Measurements from ENCODE around the gene PHF2. TPM values are rescaled to one million over a fixed set of nuclear protein-coding genes. Genes with fewer than 3 reads are reported as not detected.

PHF2 gene
- total RNA-seq = 10 to 100 TPM; 16.0 to 16.5 TPM

DNA sequence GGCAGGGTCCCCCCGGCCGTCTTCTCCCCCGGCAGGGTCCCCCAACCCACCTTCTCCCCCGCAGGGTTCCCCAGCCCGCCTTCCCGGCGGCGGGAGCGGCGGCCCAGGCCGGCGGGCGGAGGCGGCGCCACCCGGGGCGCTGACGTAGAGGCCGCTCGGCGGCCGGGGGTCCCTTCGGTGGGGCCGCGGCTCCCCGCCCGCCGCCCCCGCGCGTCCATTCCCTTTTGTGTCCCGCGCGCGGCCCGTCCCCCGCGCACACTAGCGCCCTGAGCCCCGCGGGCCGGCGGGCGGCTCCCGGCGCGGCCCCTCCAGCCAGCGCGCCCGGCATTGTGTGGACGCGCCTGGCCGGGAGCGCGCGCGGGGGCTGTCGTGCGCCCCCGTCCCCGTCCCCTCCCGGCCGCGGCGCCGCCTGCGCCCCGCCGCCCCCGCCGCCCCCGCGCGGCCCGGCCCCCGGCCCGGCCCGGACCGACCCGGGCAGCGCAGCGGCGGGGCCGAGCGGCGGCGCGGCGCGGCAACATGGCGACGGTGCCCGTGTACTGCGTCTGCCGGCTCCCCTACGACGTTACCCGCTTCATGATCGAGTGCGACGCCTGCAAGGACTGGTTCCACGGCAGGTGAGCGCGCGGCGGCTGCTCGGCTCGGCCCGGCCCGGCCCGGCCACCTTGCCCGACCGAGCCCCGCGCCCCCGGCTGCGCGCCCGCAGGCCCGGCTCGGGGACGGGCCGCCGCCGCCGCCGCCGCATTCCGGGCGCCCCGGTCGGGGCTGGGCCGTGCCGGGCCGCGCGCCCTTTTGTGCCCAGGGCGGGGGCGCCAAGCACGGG, at the start of gene PHF2:
TSS of gene PHF2 (plus strand) at position 327 of the 820 bp plus-strand sequence. CDS start at position 517, 190 bp downstream.
- ChIA-PET CTCF (interaction anchor here (0.7 to 1.1 kb wide), 2 partner anchors 10 to 1010 kb away, joined by 4 to 5 read pairs; no protein-coding TSS in a partner anchor), POLR2A (interaction anchor here (0.6 kb wide), 1 partner anchor 606 kb away, joined by 3 read pairs; no protein-coding TSS in a partner anchor)
- Mint-ChIP-seq H3K4me1 (peaks cover 37% of the 10 kb centered on the region), H3K9me3 (ENCODE audit: low read depth) (no peaks in the 10 kb centered on the region), H3K36me3 (ENCODE audit: low read depth) (no peaks in the 10 kb centered on the region), H3K4me3 (peak within 1 kb of the TSS; percentile 82), H3K27ac (peak within 1 kb of the TSS; percentile 91), H3K27me3 (no peaks in the 10 kb centered on the region)
- DNase-seq (peak; percentile 50), ATAC-seq (peak; percentile 48)
- intact Hi-C loops (cut with DNase I, micrococcal nuclease) = loop anchor here in 1 of 2 experiments (1.0 to 10.0 kb wide), 3 partner anchors 10 to 1459 kb away; partner anchors contain the start of genes AOPEP and SPTLC1

DNA sequence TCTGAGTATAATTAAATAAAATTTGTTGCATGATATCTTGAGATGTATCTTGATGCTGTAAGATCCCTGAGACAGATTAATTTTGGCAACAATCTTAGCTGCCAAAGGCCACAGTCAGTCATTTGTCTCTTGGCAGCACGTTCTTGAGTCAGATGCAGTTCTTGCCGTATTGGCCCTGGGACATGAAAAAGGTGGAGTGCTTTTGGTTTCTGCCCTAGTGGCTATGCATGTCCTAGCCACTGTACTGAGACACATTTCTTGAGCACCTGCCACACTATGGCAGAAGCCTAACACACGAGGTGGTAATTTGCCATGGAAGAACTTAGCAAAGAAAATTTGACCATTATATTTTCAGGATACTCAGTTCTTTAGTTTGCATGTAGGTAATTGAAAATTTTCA, 45.0 kb upstream of the PHF2 start:
- Mint-ChIP-seq H3K27me3 (no peaks in the 10 kb centered on the region), H3K27ac (no peak overlapping the region), H3K4me3 (no peak overlapping the region), H3K4me1 (no peaks in the 10 kb centered on the region), H3K9me3 (ENCODE audit: low read depth) (no peaks in the 10 kb centered on the region), H3K36me3 (ENCODE audit: low read depth) (peaks cover 61% of the 10 kb centered on the region)
- intact Hi-C loops (cut with DNase I, micrococcal nuclease) = no loop called here
- CTCF ChIA-PET = interaction anchor here (0.6 to 1.1 kb wide), 2 partner anchors 35 to 77 kb away, joined by 3 to 10 read pairs; no protein-coding TSS in a partner anchor
- POLR2A ChIA-PET = no interaction called here
- DNase-seq (no peak), ATAC-seq (no peak)

GRCh38 chr9:93532141-93532540, 44.2 kb upstream of the PHF2 start:
- POLR2A ChIA-PET = no interaction called here
- Mint-ChIP-seq H3K4me3 (no peak overlapping the region), H3K4me1 (no peaks in the 10 kb centered on the region), H3K36me3 (ENCODE audit: low read depth) (peaks cover 58% of the 10 kb centered on the region), H3K27me3 (no peaks in the 10 kb centered on the region), H3K9me3 (ENCODE audit: low read depth) (no peaks in the 10 kb centered on the region), H3K27ac (no peak overlapping the region)
- CTCF ChIA-PET = no interaction called here
- DNase-seq (no peak), ATAC-seq (no peak)
- intact Hi-C loops (cut with DNase I, micrococcal nuclease) = no loop called here

- no peaks in the 10 kb centered on the region for H3K9me3 Mint-ChIP-seq (ENCODE audit: low read depth)
- CTCF ChIA-PET = no interaction called here
- DNase-seq (no peak), ATAC-seq (no peak)
- no peak overlapping the region for H3K4me3 Mint-ChIP-seq
- POLR2A ChIA-PET = no interaction called here
- peak overlapping the region; percentile 29 for H3K27ac Mint-ChIP-seq
- intact Hi-C loops (cut with DNase I, micrococcal nuclease) = no loop called here
- no peaks in the 10 kb centered on the region for H3K27me3 Mint-ChIP-seq
- H3K36me3 Mint-ChIP-seq (ENCODE audit: low read depth) = peaks cover 57% of the 10 kb centered on the region
- no peaks in the 10 kb centered on the region for H3K4me1 Mint-ChIP-seq
These were observed 42.5 kb upstream of the PHF2 start for GRCh38 chr9:93533863-93534262.

DNA sequence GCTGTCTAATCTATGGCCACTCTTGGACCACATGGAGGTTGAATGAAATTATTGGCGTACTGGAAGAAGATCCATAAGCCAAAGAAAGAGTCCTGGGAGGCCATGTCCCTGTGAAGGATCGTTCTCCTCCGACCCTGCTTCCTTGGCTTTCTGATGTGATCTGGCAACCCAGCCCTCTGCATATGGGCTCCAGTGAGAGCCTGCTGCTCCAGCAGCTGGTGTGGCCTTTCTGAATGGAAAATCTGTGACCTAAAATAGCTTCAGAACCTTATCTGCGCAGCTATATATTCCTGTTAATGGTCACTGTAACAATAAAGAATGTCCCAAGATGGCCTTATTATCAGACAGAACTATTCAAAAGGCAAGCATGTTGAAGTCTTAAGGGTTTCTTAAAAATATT, 40.2 kb upstream of the PHF2 start:
- CTCF ChIA-PET = interaction anchor here (0.7 kb wide), 1 partner anchor 13 kb away, joined by 3 read pairs; no protein-coding TSS in a partner anchor
- Mint-ChIP-seq H3K9me3 (ENCODE audit: low read depth) (no peaks in the 10 kb centered on the region), H3K4me3 (no peak overlapping the region), H3K27me3 (no peaks in the 10 kb centered on the region), H3K36me3 (ENCODE audit: low read depth) (peaks cover 56% of the 10 kb centered on the region), H3K4me1 (no peaks in the 10 kb centered on the region), H3K27ac (no peak overlapping the region)
- intact Hi-C loops (cut with DNase I, micrococcal nuclease) = no loop called here
- POLR2A ChIA-PET = no interaction called here
- DNase-seq (no peak), ATAC-seq (no peak)

DNA sequence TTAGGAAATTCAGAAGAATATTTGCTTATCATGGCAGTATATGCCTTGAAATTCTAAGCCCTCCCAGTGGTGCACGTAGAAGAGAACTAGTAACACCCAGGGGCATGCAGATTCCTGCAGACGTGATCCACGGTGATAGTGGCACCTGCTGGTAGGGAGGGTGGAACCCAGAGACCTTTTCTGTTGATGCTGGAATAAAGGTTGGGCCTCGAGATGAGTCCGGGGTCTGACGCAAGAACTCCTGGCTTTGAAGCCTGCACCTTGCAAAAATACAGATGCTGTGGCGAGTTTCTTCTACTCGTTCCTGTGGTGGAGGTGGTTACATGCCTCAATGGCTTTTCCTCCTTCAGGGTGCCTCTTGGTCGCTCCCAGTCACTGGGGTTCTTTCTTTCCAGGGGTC, 39.5 kb upstream of the PHF2 start:
- Mint-ChIP-seq H3K4me3 (no peak overlapping the region), H3K36me3 (ENCODE audit: low read depth) (peaks cover 52% of the 10 kb centered on the region), H3K27me3 (no peaks in the 10 kb centered on the region), H3K27ac (no peak overlapping the region), H3K4me1 (no peaks in the 10 kb centered on the region), H3K9me3 (ENCODE audit: low read depth) (no peaks in the 10 kb centered on the region)
- ChIA-PET POLR2A (no interaction called here), CTCF (interaction anchor here (0.7 kb wide), 1 partner anchor 14 kb away, joined by 3 read pairs; no protein-coding TSS in a partner anchor)
- DNase-seq (no peak), ATAC-seq (no peak)
- intact Hi-C loops (cut with DNase I, micrococcal nuclease) = no loop called here

- ChIA-PET POLR2A (no interaction called here), CTCF (no interaction called here)
- no peaks in the 10 kb centered on the region for H3K27me3 Mint-ChIP-seq
These were observed 36.1 kb upstream of the PHF2 start for GRCh38 chr9:93540305-93540704.

DNA sequence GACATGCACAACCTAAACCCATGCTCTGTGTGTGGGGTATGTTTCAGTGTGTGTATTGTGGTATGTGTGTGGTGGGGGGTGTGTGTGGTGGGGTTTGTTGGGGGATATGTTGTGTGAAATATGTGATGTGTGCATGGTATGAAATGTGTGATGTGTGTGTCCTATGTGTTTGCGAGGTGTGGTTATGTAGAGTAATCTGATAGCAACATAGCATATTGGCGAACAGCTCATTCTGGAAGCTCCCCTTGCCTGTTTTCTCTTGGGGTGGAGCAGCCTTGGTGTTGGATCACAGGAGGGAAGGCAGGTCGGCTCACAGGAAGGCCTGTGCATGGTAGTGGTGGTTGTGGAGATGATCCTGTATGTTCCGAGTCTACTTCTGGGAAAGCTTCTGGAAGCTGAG, 35.4 kb upstream of the PHF2 start:
- Mint-ChIP-seq H3K4me1 (no peaks in the 10 kb centered on the region), H3K36me3 (ENCODE audit: low read depth) (peaks cover 32% of the 10 kb centered on the region), H3K27ac (peak overlapping the region; percentile 42), H3K27me3 (no peaks in the 10 kb centered on the region), H3K4me3 (no peak overlapping the region), H3K9me3 (ENCODE audit: low read depth) (no peaks in the 10 kb centered on the region)
- ChIA-PET POLR2A (no interaction called here), CTCF (no interaction called here)
- intact Hi-C loops (cut with DNase I, micrococcal nuclease) = no loop called here
- DNase-seq = no peak
- ATAC-seq = no peak

More at GRCh38 chr9:93540305-93540704, 36.1 kb upstream of the PHF2 start:
- H3K36me3 Mint-ChIP-seq (ENCODE audit: low read depth) = peaks cover 33% of the 10 kb centered on the region
- no peak for ATAC-seq
- H3K9me3 Mint-ChIP-seq (ENCODE audit: low read depth) = no peaks in the 10 kb centered on the region
- DNase-seq = no peak
- H3K4me3 Mint-ChIP-seq = no peak overlapping the region
- H3K4me1 Mint-ChIP-seq = no peaks in the 10 kb centered on the region
- H3K27ac Mint-ChIP-seq = no peak overlapping the region
- intact Hi-C loops (cut with DNase I, micrococcal nuclease) = no loop called here

DNA sequence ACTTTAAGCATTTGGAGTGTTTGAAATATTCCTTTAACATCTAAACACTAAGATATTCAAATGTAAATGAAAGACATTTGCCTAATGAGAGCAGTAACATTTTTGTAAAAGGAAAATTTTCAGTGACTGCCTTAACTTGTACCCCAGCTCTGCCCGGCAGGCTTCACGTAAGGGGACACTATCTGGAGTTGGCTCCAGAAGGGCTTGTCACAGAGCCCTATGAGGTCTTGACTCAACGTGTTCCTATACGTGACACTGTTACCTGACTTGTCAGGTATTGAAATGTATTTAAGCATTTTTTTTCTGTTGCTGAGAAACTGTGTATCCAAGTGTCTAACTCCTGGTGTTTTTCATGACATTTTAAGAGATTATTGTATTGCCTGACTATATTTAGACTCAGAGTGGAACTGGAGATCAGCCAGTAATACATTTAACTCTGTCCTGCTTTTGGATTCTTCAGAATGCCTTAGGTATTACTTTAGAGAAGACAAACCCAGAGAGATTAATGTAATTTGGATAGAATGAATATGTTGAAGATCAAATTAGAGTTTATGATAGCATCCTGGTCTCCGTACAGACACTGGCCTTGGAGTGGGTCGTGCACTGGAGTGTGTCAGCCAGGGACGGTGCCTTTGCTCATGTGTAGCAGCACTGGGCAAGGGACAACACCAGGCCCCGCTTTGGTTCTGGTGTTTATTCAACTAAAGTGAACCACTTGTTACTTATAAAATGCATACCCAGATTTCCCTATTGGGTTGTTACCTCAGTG, 34.6 kb upstream of the PHF2 start:
- Mint-ChIP-seq H3K9me3 (ENCODE audit: low read depth) (no peaks in the 10 kb centered on the region), H3K27ac (no peak overlapping the region), H3K4me3 (no peak overlapping the region), H3K27me3 (no peaks in the 10 kb centered on the region), H3K36me3 (ENCODE audit: low read depth) (peaks cover 28% of the 10 kb centered on the region), H3K4me1 (no peaks in the 10 kb centered on the region)
- no peak for DNase-seq
- no peak for ATAC-seq
- CTCF ChIA-PET = no interaction called here
- POLR2A ChIA-PET = no interaction called here
- intact Hi-C loops (cut with DNase I, micrococcal nuclease) = no loop called here

- Mint-ChIP-seq H3K4me3 (no peak overlapping the region), H3K27me3 (no peaks in the 10 kb centered on the region), H3K27ac (no peak overlapping the region), H3K36me3 (ENCODE audit: low read depth) (peaks cover 30% of the 10 kb centered on the region), H3K4me1 (no peaks in the 10 kb centered on the region), H3K9me3 (ENCODE audit: low read depth) (no peaks in the 10 kb centered on the region)
- intact Hi-C loops (cut with DNase I, micrococcal nuclease) = no loop called here
- POLR2A ChIA-PET = no interaction called here
- DNase-seq = no peak
- ATAC-seq = no peak
- CTCF ChIA-PET = interaction anchor here (0.7 kb wide), 1 partner anchor 53 kb away, joined by 3 read pairs; no protein-coding TSS in a partner anchor
These were observed 33.3 kb upstream of the PHF2 start for GRCh38 chr9:93543117-93543516.

DNA sequence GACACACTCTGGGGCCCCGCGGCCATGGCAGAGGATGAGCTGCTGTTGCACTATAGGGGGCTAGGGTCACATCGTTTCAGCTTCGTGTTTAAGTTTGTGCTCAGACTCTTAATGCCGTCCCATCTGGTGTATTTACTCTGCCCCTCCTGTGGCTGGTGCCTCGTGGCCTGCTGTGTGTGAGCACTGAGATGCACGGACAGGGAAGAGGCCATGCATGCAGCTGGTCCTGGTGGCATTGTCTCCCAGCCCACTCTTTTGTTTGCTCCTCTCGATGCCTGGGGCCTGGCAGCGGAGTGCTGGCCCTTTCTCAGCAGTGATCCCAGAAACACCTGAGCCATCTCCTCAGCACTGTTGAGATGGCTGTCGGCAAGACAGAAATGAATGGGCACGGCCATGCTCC, 30.0 kb upstream of the PHF2 start:
- Mint-ChIP-seq H3K4me3 (no peak overlapping the region), H3K36me3 (ENCODE audit: low read depth) (peaks cover 23% of the 10 kb centered on the region), H3K9me3 (ENCODE audit: low read depth) (no peaks in the 10 kb centered on the region), H3K27ac (no peak overlapping the region), H3K27me3 (no peaks in the 10 kb centered on the region), H3K4me1 (no peaks in the 10 kb centered on the region)
- CTCF ChIA-PET = no interaction called here
- intact Hi-C loops (cut with DNase I, micrococcal nuclease) = no loop called here
- POLR2A ChIA-PET = no interaction called here
- DNase-seq (no peak), ATAC-seq (no peak)
